ENCODE data around the gene IVD. TPM values are rescaled to one million over a fixed set of nuclear protein-coding genes. Genes with fewer than 3 reads are reported as not detected.
A peak's percentile ranks its signal among the peaks of the same experiment; 100 is the strongest.

Gene IVD
- total and polyA plus RNA-seq, 9 of the 15 experiments (the other 6 are each of a cell fraction or from before 2014, with no cell fraction given) = 0.15 to 4.5 (median 2.4) TPM

DNA sequence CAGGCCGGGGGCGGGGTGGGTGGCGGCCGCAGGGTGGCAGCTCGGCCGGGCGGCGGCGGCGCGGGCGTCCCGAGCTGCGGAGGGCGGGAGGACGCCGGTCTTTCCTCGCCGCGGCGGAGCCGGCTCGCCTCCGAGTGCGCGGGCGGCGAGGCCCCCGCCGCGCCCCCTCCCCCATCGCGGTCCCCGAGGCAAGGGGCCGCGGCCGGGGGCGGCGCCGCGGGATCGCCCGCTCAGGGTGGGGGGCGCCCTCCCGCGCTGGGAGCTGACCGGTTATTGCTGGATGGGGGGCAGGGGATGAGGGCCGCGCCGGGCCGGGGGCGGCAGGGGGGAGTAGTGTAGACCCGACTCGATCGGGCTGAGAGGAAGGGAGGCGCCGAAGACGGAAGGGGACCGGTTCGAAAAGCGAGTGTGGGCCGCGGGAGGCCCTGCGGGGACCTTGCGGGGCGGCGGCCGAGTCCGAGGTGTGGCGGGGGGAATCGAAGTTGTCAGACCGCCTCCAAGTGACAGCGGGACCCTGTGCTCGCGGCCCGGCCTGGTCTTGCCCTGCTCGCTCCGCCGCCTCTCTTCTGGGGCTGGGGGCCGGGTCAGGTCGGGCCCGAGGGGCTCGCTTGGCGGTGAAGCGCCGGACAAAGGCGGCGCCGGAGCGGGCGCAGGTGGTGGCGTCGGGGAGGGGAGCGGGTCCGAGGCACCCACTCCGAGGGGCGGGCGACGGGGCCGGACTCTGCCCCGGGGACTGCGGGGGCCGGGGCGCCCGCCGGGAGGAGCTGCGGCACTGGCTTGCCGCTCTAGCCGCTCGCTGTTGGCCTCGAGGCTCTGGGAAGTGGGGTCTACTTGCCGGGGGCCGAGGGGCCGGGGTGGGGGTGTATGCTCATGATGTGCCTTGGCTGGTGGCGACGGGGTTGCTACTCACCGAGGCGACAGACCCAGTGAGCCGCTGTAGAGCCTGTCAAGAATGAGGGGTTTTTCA lies 36.3 kb downstream of the IVD start (continued):
- no peak for TF ChIP-seq FOXM1 (IDR thresholded peaks at IDR 0.05; ENCODE audit: low read depth)
- 0 out of 2 replicates have a peak, but pooled peaks have one; percentile 68 for TF ChIP-seq FOXM1 (CRISPR knock-in tag; IDR thresholded peaks at IDR 0.05; ENCODE audit: low read depth)
- TF ChIP-seq SIN3A (IDR thresholded peaks at IDR 0.05; ENCODE audit: borderline replicate concordance in 2 of 2, control insufficient read depth in 1 of 2, low read depth in 2 of 2, low read length in 2 of 2) = peak in 1 of 2 experiments; percentile 11; a peak in 2 of 4 replicates
- TF ChIP-seq, protein P1, sequence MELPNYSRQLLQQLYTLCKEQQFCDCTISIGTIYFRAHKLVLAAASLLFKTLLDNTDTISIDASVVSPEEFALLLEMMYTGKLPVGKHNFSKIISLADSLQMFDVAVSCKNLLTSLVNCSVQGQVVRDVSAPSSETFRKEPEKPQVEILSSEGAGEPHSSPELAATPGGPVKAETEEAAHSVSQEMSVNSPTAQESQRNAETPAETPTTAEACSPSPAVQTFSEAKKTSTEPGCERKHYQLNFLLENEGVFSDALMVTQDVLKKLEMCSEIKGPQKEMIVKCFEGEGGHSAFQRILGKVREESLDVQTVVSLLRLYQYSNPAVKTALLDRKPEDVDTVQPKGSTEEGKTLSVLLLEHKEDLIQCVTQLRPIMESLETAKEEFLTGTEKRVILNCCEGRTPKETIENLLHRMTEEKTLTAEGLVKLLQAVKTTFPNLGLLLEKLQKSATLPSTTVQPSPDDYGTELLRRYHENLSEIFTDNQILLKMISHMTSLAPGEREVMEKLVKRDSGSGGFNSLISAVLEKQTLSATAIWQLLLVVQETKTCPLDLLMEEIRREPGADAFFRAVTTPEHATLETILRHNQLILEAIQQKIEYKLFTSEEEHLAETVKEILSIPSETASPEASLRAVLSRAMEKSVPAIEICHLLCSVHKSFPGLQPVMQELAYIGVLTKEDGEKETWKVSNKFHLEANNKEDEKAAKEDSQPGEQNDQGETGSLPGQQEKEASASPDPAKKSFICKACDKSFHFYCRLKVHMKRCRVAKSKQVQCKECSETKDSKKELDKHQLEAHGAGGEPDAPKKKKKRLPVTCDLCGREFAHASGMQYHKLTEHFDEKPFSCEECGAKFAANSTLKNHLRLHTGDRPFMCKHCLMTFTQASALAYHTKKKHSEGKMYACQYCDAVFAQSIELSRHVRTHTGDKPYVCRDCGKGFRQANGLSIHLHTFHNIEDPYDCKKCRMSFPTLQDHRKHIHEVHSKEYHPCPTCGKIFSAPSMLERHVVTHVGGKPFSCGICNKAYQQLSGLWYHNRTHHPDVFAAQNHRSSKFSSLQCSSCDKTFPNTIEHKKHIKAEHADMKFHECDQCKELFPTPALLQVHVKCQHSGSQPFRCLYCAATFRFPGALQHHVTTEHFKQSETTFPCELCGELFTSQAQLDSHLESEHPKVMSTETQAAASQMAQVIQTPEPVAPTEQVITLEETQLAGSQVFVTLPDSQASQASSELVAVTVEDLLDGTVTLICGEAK (IDR thresholded peaks at IDR 0.05) = 0 out of 2 replicates have a peak, but pooled peaks have one; percentile 25
- TF ChIP-seq, protein P1 (CRISPR knock-in tag; IDR thresholded peaks at IDR 0.05) = no peak
- TF ChIP-seq L3MBTL2 (IDR thresholded peaks at IDR 0.05) = 0 out of 2 replicates have a peak, but pooled peaks have one; percentile 14
- no peak for TF ChIP-seq RBM14 (IDR thresholded peaks at IDR 0.05; ENCODE audit: borderline replicate concordance, insufficient read depth, low read depth, low read length)
- TF ChIP-seq, protein P2, sequence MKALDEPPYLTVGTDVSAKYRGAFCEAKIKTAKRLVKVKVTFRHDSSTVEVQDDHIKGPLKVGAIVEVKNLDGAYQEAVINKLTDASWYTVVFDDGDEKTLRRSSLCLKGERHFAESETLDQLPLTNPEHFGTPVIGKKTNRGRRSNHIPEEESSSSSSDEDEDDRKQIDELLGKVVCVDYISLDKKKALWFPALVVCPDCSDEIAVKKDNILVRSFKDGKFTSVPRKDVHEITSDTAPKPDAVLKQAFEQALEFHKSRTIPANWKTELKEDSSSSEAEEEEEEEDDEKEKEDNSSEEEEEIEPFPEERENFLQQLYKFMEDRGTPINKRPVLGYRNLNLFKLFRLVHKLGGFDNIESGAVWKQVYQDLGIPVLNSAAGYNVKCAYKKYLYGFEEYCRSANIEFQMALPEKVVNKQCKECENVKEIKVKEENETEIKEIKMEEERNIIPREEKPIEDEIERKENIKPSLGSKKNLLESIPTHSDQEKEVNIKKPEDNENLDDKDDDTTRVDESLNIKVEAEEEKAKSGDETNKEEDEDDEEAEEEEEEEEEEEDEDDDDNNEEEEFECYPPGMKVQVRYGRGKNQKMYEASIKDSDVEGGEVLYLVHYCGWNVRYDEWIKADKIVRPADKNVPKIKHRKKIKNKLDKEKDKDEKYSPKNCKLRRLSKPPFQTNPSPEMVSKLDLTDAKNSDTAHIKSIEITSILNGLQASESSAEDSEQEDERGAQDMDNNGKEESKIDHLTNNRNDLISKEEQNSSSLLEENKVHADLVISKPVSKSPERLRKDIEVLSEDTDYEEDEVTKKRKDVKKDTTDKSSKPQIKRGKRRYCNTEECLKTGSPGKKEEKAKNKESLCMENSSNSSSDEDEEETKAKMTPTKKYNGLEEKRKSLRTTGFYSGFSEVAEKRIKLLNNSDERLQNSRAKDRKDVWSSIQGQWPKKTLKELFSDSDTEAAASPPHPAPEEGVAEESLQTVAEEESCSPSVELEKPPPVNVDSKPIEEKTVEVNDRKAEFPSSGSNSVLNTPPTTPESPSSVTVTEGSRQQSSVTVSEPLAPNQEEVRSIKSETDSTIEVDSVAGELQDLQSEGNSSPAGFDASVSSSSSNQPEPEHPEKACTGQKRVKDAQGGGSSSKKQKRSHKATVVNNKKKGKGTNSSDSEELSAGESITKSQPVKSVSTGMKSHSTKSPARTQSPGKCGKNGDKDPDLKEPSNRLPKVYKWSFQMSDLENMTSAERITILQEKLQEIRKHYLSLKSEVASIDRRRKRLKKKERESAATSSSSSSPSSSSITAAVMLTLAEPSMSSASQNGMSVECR (CRISPR knock-in tag; IDR thresholded peaks at IDR 0.05) = peak; percentile 33; the same call in 1 of the 2 replicates
- peak; percentile 59 for TF ChIP-seq RBBP5 (IDR thresholded peaks at IDR 0.05; ENCODE audit: borderline replicate concordance, insufficient read depth, low read length, poor library complexity, severe bottlenecking)
- TF ChIP-seq PYGO2 (tag; IDR thresholded peaks at IDR 0.05) = no peak
